Panc1 (cell line): ENCODE data around the gene IGF2R. TPM values are rescaled to one million over a fixed set of nuclear protein-coding genes. Genes with fewer than 3 reads are reported as not detected.

Experiments
- ATAC-seq: fragments of 200-7000 bp; cut with Tn5 transposase; 2 replicates; pipeline ENCODE4 v1.9.1; 2020; ENCODE audit warnings: mild to moderate bottlenecking, moderate library complexity
- BruUV-seq: library from RNA; stranded (reverse); fragments of 400-500 nt; replicated peaks from 2 replicates; lab custom pipeline; 2021; lab: Mats Ljungman, UMichigan
- CTCF ChIA-PET: fragments of 300-600 bp; sonication (Branson Sonifier 250); formaldehyde crosslinking; loops from one replicate; lab custom pipeline; 2022; ENCODE audit warnings: antibody characterized with exemption; lab: Charles Lee
- POLR2A ChIA-PET: fragments of 300-600 bp; sonication (Branson Sonifier 250); formaldehyde crosslinking; loops from one replicate; lab custom pipeline; 2022; ENCODE audit warnings: antibody characterized with exemption; lab: Charles Lee
- DNase-seq: peaks from one replicate; pipeline ENCODE4 v3.0.0-alpha.2; 2010; ENCODE audit warnings: low read depth, low spot score
- H3K27ac ChIP-seq: 2 replicates; pipeline ENCODE4 v1.5.1; 2011; ENCODE audit warnings: mild to moderate bottlenecking, low read length, inconsistent platforms
- H3K27me3 ChIP-seq: fragments of 200-500 bp; sonication (Bioruptor generic); 2 replicates; pipeline ENCODE4 v1.6.0; 2014; ENCODE audit warnings: low read length, inconsistent platforms; ENCODE audit not compliant: control insufficient read depth, insufficient read depth
- H3K36me3 ChIP-seq: fragments of 200-500 bp; sonication (Bioruptor generic); 2 replicates; pipeline ENCODE4 v1.5.1; 2014; ENCODE audit warnings: inconsistent platforms, mild to moderate bottlenecking, low read length, moderate library complexity; ENCODE audit not compliant: control insufficient read depth, insufficient read depth
- H3K4me1 ChIP-seq: 2 replicates; pipeline ENCODE4 v1.5.1; 2011; ENCODE audit warnings: inconsistent platforms, mild to moderate bottlenecking, low read length, moderate library complexity; ENCODE audit not compliant: control insufficient read depth, insufficient read depth
- H3K4me3 ChIP-seq, 2 experiments: 2 replicates each; pipeline ENCODE4 v1.5.1; 2011 to 2012; ENCODE audit warnings: low read depth in 2 of 2, low read length in 2 of 2, mild to moderate bottlenecking in 2 of 2, inconsistent platforms in 1 of 2, moderate library complexity in 1 of 2
- H3K9me3 ChIP-seq: fragments of 200-500 bp; sonication (Bioruptor generic); 2 replicates; pipeline ENCODE4 v1.5.1; 2014; ENCODE audit warnings: low read depth, mild to moderate bottlenecking, inconsistent platforms, low read length, moderate library complexity; ENCODE audit not compliant: control insufficient read depth, insufficient read depth
- POLR2AphosphoS5 ChIP-seq: IDR thresholded peaks from 2 replicates; pipeline ENCODE4 v1.6.1; 2012; ENCODE audit warnings: mild to moderate bottlenecking, low read depth, low read length, moderate library complexity
- REST ChIP-seq, 2 experiments: IDR thresholded peaks; 2 replicates each; pipeline ENCODE4 v1.6.1; 2011 to 2012; ENCODE audit warnings: low read depth in 2 of 2, control low read depth in 1 of 2, low read length in 1 of 2, mild to moderate bottlenecking in 1 of 2, moderate library complexity in 1 of 2; ENCODE audit not compliant: insufficient read depth in 1 of 2
- SIN3A ChIP-seq: IDR thresholded peaks from 2 replicates; pipeline ENCODE4 v1.6.1; 2012; ENCODE audit warnings: low read depth, mild to moderate bottlenecking, low read length, moderate library complexity, borderline replicate concordance; ENCODE audit not compliant: insufficient read depth
- TCF7L2 ChIP-seq: IDR thresholded peaks from 2 replicates; pipeline ENCODE4 v1.6.1; 2011; ENCODE audit warnings: mild to moderate bottlenecking, low read depth, low read length, inconsistent platforms
- in situ Hi-C: cut with HindIII; loops from 2 replicates; pipeline ENCODE4 v1.10.0; 2016; ENCODE audit warnings: low sequenced_read_pairs, low pct_unique_long_range_greater_than_20kb
- intact Hi-C: fragments of 100-400 bp; cut with micrococcal nuclease; formaldehyde crosslinking; loops from one replicate; pipeline ENCODE4 v1.10.0; 2022; ENCODE audit not compliant: unreplicated experiment
- total RNA-seq: library from RNA; stranded (reverse); gene quantifications from one replicate; pipeline ENCODE4 v1.2.1, GENCODE V29; 2021; ENCODE audit not compliant: unreplicated experiment
- TF ChIP-seq, protein P1 (sequence below): fragments of 450-650 bp; IDR thresholded peaks from 2 replicates; pipeline ENCODE4 v1.5.1; 2017; ENCODE audit warnings: mild to moderate bottlenecking

The IGF2R gene
- total RNA-seq, 1 experiment from 2014 or later, result 163 TPM

DNA sequence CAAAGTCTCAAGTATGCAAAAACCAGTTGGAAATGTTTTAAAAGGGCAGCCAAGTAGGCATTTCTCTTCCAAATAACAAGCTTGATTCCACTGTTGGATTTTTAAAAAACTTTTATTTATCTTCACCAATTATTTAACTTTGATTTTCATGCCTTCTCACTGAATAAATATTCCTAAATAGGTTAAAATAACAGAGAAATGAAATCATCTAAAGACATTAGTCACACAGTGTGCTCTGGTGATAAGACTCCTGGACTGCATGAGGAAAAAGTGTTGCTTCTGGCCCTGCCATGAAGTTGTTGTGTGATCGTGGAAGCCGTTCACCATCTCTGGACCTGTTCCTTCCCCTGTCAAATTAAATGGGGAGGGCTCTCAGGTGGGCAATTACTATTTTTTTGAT is 33.8 kb upstream of the IGF2R start:
- no peak for TF ChIP-seq POLR2AphosphoS5
- no peak overlapping the region for H3K27ac ChIP-seq
- no peaks in the 10 kb centered on the region for H3K9me3 ChIP-seq
- no peaks in the 10 kb centered on the region for H3K36me3 ChIP-seq
- ChIA-PET POLR2A (no interaction called here), CTCF (no interaction called here)
- ATAC-seq (no peak), DNase-seq (no peak)
- H3K27me3 ChIP-seq, result no peaks in the 10 kb centered on the region
- H3K4me3 ChIP-seq, result no peak overlapping the region
- intact Hi-C loops, result no loop called here
- in situ Hi-C loops, result no loop called here
- no peaks in the 10 kb centered on the region for H3K4me1 ChIP-seq
- no TSS peak for BruUV-seq

- no peak overlapping the region for H3K4me3 ChIP-seq
- ChIA-PET POLR2A (no interaction called here), CTCF (no interaction called here)
- intact Hi-C loops, result no loop called here
- ATAC-seq (no peak), DNase-seq (no peak)
- in situ Hi-C loops, result no loop called here
- H3K27ac ChIP-seq, result no peak overlapping the region
- no peaks in the 10 kb centered on the region for H3K27me3 ChIP-seq
- no peaks in the 10 kb centered on the region for H3K36me3 ChIP-seq
- no peaks in the 10 kb centered on the region for H3K9me3 ChIP-seq
- no TSS peak for BruUV-seq
- TF ChIP-seq TCF7L2 (no peak), POLR2AphosphoS5 (no peak), REST (IDR thresholded peaks at IDR 0.05; ENCODE audit: insufficient read depth in 1 of 2, low read depth in 2 of 2, low read length in 1 of 2) (no peak), SIN3A (no peak)
- TF ChIP-seq, protein P1, sequence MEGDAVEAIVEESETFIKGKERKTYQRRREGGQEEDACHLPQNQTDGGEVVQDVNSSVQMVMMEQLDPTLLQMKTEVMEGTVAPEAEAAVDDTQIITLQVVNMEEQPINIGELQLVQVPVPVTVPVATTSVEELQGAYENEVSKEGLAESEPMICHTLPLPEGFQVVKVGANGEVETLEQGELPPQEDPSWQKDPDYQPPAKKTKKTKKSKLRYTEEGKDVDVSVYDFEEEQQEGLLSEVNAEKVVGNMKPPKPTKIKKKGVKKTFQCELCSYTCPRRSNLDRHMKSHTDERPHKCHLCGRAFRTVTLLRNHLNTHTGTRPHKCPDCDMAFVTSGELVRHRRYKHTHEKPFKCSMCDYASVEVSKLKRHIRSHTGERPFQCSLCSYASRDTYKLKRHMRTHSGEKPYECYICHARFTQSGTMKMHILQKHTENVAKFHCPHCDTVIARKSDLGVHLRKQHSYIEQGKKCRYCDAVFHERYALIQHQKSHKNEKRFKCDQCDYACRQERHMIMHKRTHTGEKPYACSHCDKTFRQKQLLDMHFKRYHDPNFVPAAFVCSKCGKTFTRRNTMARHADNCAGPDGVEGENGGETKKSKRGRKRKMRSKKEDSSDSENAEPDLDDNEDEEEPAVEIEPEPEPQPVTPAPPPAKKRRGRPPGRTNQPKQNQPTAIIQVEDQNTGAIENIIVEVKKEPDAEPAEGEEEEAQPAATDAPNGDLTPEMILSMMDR, result no peak
- H3K4me1 ChIP-seq, result no peaks in the 10 kb centered on the region
Observed at GRCh38 chr6:159935633-159936032, 33.2 kb upstream of the IGF2R start.

DNA sequence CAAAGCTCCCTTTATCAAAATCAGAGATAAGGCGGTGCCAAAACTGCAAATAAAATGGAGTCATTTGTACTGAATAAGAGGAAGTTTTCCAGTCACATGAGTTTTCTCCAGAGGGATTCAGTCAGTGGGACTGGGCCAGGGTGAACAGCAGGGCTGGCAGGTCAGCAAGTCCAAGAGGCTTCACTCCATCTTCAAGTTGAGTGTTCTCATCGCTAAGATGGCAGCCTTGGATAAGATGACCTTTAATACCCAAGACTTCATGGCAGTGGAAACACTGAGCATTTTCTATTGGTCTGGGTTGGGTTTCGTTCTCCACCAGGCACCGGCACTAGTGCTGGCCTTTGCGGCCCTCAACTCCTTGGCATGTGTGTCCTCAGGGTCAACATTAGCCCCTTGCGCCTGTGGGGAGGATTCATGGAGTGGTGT is 29.3 kb upstream of the IGF2R start:
- POLR2A ChIA-PET, result no interaction called here

More for the DNA sequence above, 29.3 kb upstream of the IGF2R start:
- no TSS peak for BruUV-seq
- Histone ChIP-seq H3K27me3 (no peaks in the 10 kb centered on the region), H3K9me3 (peaks cover 6% of the 10 kb centered on the region; the same call in 1 of the 2 replicates), H3K36me3 (no peaks in the 10 kb centered on the region), H3K4me3 (no peak overlapping the region), H3K4me1 (no peaks in the 10 kb centered on the region), H3K27ac (no peak overlapping the region)
- ATAC-seq, result no peak
- no peak for DNase-seq
- in situ Hi-C loops (no loop called here), intact Hi-C loops (no loop called here)
- CTCF ChIA-PET, result no interaction called here
- no peak for TF ChIP-seq SIN3A
- TF ChIP-seq, protein P1, result no peak
- no peak for TF ChIP-seq TCF7L2
- TF ChIP-seq POLR2AphosphoS5, result no peak
- no peak for TF ChIP-seq REST (IDR thresholded peaks at IDR 0.05; ENCODE audit: insufficient read depth in 1 of 2, low read depth in 2 of 2, low read length in 1 of 2)
